ENCODE data around the gene ULK3. TPM values are rescaled to one million over a fixed set of nuclear protein-coding genes. Genes with fewer than 3 reads are reported as not detected.

Gene ULK3
- total RNA-seq, 1 experiment from 2014 or later: 15.1 TPM

DNA sequence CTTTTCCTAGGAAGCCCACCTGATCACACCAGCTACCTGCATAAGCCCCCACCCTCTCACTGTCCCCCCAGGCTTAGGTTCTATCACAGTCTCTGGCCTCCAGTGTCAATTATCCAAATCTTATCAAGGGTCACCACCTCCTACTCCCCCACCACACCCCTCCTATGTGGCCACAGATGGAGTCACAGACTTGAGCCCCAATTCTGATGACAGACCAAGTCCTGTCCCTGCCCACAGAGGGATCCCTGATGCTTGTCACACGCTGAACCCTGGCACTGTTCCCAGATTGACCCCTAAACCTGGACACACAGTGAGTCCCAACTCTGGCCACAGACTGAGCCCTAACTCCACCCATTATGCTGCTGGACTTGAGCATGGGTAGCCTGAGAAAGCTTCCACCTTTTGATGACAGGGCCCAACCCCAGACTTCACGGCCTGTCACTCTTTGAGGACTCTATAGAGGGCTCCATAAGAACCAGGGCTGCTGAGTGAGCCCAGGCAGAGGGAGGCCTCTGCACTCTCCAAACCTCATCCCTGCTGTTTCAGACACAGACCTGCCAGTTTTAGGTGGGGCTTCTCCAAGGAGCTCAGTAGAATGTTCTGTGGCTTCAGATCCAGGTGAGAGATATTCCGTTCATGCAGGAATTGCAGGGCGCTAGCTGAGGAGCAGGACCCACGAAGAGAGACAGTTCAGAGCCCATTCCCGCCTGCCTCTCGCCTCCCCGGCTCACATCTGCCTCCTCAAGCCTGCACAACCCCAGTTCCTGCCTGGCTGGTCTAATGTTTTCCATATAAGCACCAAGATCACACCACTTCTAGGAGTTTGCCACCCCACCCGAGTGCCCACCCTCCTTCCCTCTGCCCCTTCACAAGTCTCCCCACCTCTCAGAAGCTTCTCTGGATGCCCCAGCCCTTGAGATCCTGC, 1.8 kb downstream of the ULK3 start:
- no peak for DNase-seq (ENCODE audit: low read depth)

DNA sequence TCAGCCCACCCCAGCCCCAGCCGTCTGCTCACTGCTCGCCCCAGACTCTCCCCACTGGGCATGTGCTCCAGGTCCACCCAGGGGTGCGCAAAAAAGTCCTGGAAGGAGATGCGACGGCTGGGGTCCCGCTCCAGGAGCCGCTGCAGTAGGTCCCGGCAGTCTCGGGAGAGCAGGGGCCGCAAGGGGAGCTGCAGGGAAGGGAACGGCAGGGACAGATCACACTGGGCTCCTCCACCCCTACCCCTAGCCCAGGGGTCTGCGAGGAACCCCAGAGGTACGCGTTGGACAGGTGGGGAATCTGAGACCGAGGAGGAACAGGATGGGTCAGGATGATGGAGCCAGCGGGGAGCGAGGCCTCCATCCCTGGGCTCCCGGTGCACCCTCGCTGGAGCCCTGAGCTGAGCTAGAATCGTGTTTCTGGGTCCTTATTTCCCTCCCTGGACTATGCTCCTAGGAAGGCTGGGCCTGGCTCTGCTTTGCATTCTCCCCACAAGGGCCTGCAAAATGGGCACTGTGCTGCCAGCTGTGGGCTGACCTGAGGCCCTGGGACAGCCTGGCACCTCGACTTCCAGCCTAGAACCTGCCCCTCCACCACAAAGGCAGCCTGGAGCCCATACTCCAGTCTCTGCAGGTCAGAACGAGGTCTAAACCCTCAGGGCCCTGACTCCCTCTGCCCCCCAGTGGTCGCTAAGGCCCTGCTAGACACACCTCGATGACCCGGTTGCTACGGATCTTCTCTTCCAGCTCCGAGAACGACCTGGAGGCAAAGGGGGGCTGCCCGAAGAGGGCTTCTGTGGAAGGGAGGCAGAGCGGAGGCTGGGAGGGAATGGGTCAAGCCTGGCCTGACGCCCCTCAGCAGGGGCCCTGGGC, 3.2 kb downstream of the ULK3 start:
- DNase-seq (ENCODE audit: low read depth): no peak

DNA sequence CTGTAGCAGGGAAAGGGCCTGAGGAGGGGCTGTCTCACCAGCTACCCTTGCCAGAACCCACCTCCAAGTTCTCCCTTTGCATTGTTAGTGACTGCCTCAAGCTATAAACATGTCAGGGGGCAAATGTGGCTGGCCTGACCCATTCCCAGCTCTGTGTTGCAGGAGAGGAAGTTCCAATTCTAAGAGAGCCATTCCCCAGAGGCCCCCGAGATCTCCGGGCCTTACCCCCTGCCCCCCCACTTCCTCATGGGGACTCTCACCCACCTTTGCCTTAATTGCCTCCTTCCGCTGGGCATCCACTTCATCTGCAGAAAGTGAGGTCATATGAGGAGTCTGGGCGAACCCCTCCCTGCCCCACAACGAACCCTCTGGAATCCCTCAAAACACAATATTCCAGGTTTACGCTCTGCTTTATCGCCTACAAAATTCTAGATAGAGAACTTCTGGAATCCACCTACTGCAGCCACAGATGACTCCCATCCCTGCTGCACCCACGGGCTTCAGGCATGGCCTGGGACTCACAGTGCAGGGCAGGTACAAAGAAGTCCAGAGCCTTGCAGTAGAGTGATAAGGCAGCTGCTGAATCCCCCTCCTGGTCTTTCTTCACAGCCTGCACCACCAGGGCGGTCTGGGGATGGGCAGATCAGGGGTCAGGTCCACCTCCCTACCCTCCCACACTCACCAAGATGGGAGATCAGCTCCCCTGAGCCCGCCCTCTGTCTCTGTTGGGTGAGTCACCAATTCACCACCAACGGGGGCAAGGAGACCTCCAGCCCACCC, 4.0 kb downstream of the ULK3 start:
- no peak for DNase-seq (ENCODE audit: low read depth)

DNA sequence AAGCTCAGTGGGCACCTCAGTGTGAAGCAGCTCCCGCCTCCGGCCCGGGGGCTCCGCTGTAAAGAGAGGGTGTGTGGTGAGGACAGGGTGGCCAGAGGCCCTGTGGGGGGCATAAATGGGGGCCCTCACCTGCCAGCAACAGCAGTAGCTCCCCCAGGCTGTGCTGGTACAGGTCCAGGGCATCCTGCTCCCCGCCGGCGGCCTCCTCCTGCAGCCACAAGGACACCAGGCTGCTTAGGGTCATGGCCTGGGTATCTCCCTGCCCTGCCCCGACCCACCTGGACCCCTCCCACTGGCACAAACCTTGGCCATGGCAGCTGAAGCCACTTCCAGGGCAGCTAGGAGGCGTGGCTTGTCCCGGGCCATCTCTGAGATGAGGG, 4.8 kb downstream of the ULK3 start:
- no peak for DNase-seq (ENCODE audit: low read depth)

DNA sequence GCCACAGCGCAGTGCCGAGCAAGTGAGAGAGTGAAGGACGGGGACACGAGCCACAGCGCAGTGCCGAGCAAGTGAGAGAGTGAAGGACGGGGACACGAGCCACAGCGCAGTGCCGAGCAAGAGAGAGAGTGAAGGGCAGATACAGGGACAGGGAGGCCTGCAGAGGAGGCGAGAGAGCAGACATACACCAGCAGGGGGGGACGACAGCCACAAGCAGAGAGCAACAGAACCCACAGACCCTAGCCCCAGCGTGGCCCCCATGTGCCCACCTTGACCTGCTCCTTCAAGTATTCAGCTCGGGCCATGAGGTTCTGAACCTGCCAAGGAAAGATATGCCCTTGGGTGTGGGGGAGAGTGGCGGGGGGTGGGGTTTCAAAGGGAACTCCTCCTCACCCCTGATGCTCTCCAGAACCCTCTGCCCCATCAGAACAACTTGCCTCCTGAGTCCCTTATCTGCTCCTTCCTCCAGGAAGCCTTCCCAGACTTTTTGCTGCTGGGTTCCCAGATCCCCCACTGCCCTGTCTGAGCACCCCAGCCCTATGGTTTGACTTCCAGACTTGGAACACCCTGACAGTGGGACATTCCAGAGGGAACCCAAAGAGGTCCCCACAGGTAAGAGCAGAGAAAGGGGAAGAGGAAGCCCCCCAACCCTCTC, 5.3 kb downstream of the ULK3 start:
- no peak for DNase-seq (ENCODE audit: low read depth)

DNA sequence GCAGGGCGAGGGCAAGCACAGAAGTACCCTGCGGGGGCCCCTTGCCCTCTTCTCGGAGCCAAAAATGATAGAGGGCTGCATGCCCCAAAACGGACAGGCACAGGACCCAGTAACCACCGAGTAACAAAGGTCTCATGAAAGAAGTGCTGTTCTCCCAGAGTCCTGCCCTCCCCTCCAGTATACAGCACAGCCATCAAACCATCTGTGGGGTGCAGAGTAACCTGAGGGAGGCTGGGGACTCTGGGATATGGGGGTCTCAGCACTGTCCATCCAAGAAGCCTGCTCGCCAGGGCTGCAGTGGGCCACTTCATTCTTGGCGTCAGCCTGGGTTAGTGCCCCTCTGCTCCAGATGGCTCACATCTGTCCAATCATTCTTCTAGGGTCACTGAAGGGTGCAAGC, 6.1 kb downstream of the ULK3 start:
- DNase-seq (ENCODE audit: low read depth): no peak

DNA sequence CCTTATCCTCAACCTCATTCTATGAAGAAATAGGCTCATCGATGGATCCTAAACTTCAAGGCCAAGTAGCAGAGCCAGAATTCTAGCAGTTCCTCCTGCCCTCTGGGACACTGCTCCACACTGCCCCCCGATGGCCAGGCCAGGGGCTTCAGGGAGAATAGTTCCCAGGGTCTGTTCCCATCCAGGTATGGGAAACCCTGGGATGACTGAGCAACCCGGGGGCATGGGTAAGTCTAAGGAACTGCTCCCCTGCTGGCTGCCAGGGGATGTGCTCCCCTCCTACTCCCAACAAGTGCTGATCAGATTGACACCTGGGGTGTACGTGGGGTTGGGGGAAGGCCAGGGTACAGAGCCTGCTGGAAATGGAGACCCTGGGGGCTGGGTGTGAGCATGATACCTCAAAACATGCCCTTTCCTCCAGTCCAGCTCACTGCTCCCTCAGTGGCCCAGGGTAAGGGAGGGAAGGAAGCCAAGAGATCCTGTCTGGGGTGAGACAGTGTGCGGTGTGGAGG, 7.6 kb downstream of the ULK3 start:
- DNase-seq (ENCODE audit: low read depth): peak; percentile 47

DNA sequence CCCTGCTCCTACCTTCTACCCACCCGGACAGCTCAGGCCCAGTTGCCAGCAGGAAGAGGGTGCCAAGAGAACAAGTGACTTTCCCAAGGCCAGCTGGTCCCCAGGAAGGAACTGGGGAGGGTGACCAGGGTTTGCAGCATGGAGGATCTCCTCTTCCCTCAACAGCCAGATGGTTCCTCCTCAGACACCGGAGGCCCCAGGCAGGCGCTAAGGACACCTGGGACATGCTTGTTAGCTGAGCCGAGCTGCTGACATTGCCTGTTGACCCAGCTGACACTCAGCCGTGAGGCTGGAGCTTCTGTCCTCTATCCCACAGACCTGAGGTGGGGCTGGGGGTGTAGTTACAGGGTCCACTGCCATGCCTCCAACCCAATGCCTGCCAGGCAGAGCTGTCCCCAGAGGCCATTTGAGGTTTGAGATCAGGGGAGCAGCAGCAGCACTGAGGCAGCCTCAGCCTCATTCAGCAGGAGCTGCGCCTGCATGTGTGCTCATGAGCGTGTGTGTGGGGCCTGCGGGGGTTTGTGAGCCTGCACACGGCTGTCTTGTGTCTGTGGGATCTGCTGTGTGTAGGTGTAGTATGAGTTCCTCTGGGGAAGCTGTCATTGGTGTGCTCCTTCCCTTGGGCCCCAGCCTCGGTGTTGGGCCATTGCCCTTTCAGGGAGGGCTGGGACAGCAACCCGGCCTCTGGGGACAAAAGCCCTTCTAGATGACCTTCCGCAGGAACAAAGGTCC, 9.4 kb downstream of the ULK3 start:
- no peak for DNase-seq (ENCODE audit: low read depth)

DNA sequence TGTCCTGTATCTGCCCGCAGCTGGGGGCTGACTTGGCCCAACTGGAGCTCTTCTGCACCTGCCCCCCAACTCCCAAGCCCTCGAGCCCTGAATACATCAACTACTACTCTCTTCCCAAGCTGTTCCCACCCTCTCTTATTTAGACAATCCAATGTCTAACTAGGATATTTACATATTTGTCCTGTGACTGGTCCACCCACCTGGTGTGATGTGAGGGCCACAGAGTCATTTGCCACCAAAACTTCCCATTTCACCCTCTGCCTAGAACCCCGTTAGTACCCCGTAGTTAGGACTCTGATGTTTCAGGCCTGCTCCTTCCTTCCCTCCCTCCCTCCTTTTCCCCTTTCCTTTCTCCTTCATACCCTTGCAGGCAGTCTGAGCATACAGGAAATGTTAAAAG, 10.1 kb downstream of the ULK3 start:
- DNase-seq (ENCODE audit: low read depth): no peak

DNA sequence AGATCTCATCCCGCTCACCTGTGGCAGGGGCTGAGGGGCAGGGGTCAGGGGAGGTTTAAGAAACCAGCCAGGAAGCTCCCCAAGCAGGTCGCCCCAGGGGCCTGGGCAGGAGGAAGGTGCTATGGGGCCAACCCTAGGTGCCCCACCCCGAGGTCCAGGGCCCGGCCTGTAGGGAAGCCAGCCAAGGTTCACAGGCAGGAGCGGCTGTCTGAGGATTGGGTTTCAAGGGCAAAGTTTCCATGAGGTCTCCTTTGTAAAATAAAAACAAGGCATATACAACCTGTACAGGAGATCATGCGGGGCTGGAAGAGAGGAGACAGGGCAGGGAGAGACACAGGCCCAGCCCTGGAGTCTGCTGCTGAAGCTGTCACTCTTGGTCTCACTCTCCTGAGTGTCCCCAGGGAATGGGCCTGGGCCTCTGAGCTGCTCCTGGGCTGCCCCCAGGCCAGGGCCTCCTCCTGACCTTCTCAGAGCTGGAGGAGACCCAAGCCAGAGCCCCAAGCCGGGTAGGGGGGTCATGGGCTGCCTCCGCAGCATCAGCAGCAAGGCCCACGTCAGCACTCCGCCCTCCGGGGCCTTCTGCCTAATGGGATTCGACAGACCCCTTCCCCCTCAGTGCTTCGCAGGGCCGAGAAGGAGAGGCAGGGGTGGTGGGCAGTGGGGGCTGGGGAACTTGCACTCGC, 11.0 kb downstream of the ULK3 start:
- no peak for DNase-seq (ENCODE audit: low read depth)

DNA sequence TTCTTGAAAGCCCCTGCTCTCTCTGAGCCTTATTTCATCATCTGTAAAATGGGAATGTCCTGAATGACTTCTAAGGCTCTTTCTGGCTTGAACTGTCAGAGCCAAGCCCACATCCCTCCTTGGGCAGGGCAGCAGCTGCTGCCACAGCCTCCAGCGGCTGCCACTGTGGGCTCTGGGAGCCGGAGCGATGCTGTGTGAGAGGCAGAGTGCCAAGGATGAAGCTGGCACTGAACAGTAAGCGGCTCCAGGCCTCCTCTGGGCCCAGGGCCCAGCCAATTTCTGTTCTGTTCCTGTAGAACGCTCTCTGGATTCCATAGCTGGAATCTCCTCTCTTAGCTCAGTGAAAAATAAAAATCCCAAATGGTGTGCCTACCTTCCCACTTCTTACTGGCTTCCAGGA, 12.1 kb downstream of the ULK3 start:
- no peak for DNase-seq (ENCODE audit: low read depth)

DNA sequence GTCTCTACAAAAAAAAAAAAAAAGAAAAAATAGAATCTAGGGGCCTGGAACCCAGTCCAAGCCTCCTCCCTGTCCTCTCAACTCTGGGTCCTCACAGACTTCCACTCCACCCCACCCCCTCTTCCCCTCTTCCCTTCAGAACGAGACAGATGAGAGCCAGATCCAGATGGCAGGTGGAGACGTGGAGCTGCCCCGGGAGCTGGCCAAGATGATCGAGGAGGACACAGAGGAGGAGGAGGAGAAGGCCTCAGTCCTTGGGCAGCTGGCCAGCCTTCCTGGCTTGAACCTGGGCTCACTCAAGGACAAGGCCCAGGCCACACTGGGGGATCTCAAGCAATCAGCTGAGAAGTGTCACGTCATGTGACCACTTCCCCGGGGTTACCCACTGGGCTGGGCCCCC, 13.0 kb downstream of the ULK3 start:
- DNase-seq (ENCODE audit: low read depth): no peak

DNA sequence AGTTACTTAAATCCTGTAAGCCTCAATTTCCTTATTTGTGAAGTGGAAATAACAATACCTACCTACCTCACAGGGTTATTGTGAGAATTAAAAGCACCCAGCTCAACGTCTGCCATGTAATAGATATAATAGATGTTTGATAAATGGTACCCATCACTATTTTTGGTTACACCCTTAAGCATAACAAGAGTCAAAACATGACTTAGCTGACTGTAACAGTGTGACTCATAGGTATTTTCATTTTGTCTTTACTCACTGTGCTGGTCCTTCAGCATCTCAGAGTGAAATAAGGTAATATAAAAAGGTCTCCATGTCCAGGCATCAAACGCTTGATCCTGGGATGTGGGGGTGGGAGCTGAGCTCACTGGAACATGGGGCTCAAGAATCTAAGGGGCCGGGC, 13.5 kb downstream of the ULK3 start:
- DNase-seq (ENCODE audit: low read depth): no peak

DNA sequence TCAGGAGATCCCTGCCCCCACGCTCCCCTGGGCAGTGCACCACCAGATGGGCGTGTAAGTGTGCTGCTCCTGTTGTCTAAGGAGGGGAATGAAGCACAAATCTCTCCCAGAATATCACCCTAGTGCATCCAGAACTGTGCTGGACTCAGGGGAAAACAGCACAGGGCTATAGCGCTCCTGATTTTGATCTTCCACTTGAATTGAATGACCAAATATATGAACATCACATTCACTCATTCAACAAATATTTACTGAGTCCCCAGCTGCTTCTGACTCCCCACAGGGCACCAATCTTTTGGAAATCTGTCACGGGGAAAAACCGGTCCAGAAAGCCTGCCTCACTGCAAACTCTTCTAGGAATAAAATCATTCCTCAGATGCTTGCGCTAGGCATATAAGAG, 14.1 kb downstream of the ULK3 start:
- DNase-seq (ENCODE audit: low read depth): no peak

DNA sequence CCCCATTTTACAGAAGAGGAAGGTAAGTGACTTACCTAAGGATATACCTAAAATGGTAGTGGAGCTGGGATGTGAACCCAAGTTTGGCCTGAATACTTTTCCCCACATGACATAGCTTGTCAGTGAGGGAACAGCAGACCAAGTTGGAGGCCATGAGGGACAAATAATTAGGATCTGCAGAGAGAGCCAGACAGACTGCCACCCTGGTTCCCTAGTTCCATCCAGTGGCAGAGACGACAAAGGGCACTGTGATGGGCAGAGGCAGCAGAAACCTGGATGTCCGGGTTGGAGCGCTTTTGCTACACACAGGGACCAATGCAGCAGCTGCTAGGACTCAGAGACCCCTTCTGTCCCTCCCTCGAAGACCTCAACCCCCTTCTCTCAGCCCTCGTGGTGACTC, 15.3 kb downstream of the ULK3 start:
- DNase-seq (ENCODE audit: low read depth): no peak

DNA sequence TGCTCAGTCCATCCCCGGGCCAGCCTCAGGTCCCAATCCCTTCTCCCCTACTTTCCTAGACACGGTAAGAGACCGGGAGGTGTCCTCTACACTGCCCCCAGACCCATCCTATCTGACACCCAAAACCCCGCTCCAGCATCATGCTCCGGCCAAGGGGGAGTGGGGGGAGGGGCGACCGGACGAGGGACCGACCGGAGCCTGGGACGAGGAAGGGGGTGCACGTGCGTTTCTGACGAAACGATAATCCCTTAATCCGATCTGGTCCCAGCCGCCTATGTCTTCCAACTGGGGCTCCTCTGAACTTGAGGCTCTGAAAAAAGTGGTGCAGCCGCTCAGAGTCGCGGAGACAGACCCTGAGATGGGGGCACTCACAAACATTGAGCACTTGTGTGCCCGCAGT, 16.0 kb downstream of the ULK3 start:
- no peak for DNase-seq (ENCODE audit: low read depth)

DNA sequence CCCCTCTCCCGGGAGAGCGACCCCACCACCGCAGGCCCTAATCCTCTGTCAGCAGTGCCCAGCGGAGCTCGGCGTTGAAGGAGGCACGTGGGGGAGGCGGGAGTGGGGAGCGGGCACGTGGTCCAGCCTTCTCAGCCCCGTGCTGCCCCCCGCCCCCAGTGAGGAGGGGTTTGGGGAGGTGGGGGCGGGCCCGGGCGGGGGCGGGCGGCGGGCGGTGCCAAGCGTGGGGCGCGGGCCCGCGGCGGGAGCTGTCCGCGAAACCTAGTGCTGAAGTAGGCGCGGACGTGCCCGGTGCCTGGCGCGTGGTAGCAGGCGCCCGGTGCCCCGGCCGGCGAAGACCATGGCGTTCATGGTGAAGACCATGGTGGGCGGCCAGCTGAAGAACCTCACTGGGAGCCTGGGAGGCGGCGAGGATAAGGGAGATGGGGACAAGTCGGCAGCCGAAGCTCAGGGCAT, 16.6 kb downstream of the ULK3 start, which contains the start of gene CPLX3:
Gene CPLX3 (plus strand): TSS at position 264 of the 456 bp plus-strand sequence. CDS start 77 bp downstream, at position 341.
- DNase-seq (ENCODE audit: low read depth): no peak

DNA sequence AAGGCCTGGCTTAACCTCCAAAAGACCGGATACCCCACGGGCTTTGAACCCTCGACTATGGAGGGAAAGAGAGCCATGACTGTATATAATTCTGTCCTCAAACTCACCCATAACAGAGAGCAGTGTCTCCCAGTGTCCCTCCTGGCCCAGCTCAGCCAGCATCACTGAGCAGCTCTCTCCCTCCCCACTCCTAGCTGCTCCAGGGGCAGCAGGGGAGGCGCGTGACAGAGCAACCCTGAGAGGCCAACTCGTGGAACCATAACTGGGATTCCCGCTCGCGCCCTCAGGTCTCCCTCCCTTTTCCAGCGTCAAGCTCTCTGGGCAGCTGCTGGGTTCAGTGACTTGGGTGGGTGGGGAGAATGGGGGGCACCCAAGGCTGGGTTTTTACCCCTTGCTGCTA, 17.1 kb downstream of the ULK3 start:
- DNase-seq (ENCODE audit: low read depth): no peak

DNA sequence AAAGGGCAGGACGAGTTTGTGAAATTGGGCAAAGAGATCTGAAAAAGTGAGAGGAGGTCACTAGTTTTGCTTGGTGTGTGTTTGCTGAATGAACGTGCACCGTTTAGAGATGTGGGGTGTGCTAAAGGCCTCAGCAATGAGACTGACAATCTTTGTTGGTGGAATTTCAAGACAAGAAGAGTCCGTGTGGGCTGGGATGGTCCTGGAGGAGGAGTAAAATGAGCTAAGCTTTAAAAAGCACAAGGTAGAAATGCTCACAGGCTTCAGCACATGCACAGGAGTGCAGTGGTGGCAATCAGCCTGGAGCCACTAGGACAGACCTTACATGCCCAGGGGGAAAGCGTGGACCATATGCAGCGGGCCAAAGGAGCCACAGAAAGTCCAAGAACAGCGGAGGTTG, 18.0 kb downstream of the ULK3 start:
- DNase-seq (ENCODE audit: low read depth): no peak

DNA sequence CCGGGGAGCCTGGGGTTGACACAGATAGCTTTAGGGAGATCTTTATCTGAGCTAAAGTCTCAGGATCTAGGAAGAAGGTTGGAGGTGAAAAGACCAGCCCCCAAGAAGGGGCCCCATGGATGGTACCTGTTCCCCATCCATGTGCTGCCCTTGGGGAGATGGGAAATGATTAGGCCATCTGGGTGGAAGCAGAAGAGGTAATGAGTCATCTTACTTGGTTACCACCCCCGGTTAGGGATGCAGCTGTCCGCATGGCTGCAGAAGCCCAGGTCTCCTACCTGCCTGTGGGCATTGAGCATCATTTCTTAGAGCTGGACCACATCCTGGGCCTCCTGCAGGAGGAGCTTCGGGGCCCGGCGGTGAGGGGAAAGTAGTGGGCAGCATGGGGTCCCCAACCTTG, 19.6 kb downstream of the ULK3 start:
- no peak for DNase-seq (ENCODE audit: low read depth)

All from RPMI7951 (cell line).